Measurements from ENCODE around the gene ITPR1. TPM values are rescaled to one million over a fixed set of nuclear protein-coding genes. Genes with fewer than 3 reads are reported as not detected.
A peak's percentile ranks its signal among the peaks of the same experiment; 100 is the strongest.

ITPR1 gene
- total and polyA plus RNA-seq, 10 of the 15 experiments (the other 5 are each of a cell fraction or from before 2014, with no cell fraction given): 12.2 to 239 (median 28.4) TPM

- TF ChIP-seq ETV6 (conservative IDR thresholded peaks at IDR 0.05 in 1 of 2, IDR thresholded peaks at IDR 0.05 in 1 of 2; ENCODE audit: borderline replicate concordance in 1 of 2, low read depth in 1 of 2) (no peak), HDAC2 (IDR thresholded peaks at IDR 0.05) (no peak), KLF5 (IDR thresholded peaks at IDR 0.05; ENCODE audit: partially characterized antibody) (no peak), USF1 (IDR thresholded peaks at IDR 0.05; ENCODE audit: borderline replicate concordance, extremely low read length, insufficient read depth, low read depth, low read length) (no peak), SP1 (IDR thresholded peaks at IDR 0.05; ENCODE audit: low read depth, low read length) (no peak)
Measured at GRCh38 chr3:4853749-4854140, 360.6 kb downstream of the ITPR1 start (continued).

- no peaks in the 10 kb centered on the region for H4K20me1 ChIP-seq (ENCODE audit: control insufficient read depth, insufficient read depth)
- no peak overlapping the region for H2AFZ ChIP-seq (ENCODE audit: control insufficient read depth, low read depth, low read length)
- CTCF ChIA-PET: interaction anchor here (0.7 kb wide), 1 partner anchor 121 kb away, joined by 3 read pairs; no protein-coding TSS in a partner anchor
- RAD21 ChIA-PET (ENCODE audit: unreplicated experiment): interaction anchor here (1.0 kb wide), 1 partner anchor 52 kb away, joined by 3 read pairs; no protein-coding TSS in a partner anchor
- H3K27ac ChIP-seq (ENCODE audit: control insufficient read depth, insufficient read depth): no peak overlapping the region
- intact Hi-C loops (cut with micrococcal nuclease; ENCODE audit: unreplicated experiment): no loop called here
- no peaks in the 10 kb centered on the region for H3K79me2 ChIP-seq (ENCODE audit: control insufficient read depth, insufficient read depth, low read length)
- peaks cover 12% of the 10 kb centered on the region; the same call in 1 of the 2 replicates for H3K4me1 ChIP-seq (ENCODE audit: control insufficient read depth, insufficient read depth, low read length)
- H3K27me3 ChIP-seq (replicated peaks in 1 of 2; ENCODE audit: control insufficient read depth in 2 of 2, insufficient read depth in 2 of 2, low read length in 1 of 2): no peaks in the 10 kb centered on the region
- BruUV-seq (replicated peaks): no TSS peak
- POLR2A ChIA-PET: interaction anchor here (0.6 kb wide), 1 partner anchor 58 kb away, joined by 3 read pairs; no protein-coding TSS in a partner anchor
- no peaks in the 10 kb centered on the region; the same call in 2 of the 3 replicates for H3K9me3 ChIP-seq (replicated peaks; ENCODE audit: control insufficient read depth, insufficient read depth, low read length)
- no peaks in the 10 kb centered on the region for H3K36me3 ChIP-seq (ENCODE audit: control insufficient read depth in 2 of 2, insufficient read depth in 2 of 2, low read length in 1 of 2)
- in situ Hi-C loops (cut with MboI): no loop called here
- SMC1A ChIA-PET (ENCODE audit: uncharacterized antibody, unreplicated experiment): interaction anchor here (0.6 to 10.6 kb wide), 5 partner anchors 9 to 121 kb away, joined by 3 to 167 read pairs (median 4); partner anchors contain the start of gene BHLHE40
- ATAC-seq: no peak
- H3K4me3 ChIP-seq: no peak overlapping the region
- TF ChIP-seq ETV6 (conservative IDR thresholded peaks at IDR 0.05 in 1 of 2, IDR thresholded peaks at IDR 0.05 in 1 of 2; ENCODE audit: borderline replicate concordance in 1 of 2, low read depth in 1 of 2) (no peak), ZBTB33 (IDR thresholded peaks at IDR 0.05) (peak; percentile 46; the same call in 1 of the 2 replicates)
- DNase-seq (ENCODE audit: low read depth, low spot score): no peak
- no peak overlapping the region for H3K9ac ChIP-seq (ENCODE audit: control insufficient read depth, insufficient read depth, low read length)
- WGBS (ENCODE audit: insufficient coverage, insufficient replicate concordance, low lambda C conversion rate, missing lambda C conversion rate): 75% methylated on average over 5 of the region's 5 CpGs
- H3K4me2 ChIP-seq (ENCODE audit: control insufficient read depth, insufficient read depth): no peak overlapping the region
- FAIRE-seq: no peak
Measured at GRCh38 chr3:4855676-4856075, 362.5 kb downstream of the ITPR1 start.

All from GM12878 (cell line).